ENCODE data around the gene KRT74. TPM values are rescaled to one million over a fixed set of nuclear protein-coding genes. Genes with fewer than 3 reads are reported as not detected.

KRT74 gene
- total and polyA plus RNA-seq, 2 of the 8 experiments (the other 6 are each of a cell fraction or from before 2014, with no cell fraction given), result not detected

DNA sequence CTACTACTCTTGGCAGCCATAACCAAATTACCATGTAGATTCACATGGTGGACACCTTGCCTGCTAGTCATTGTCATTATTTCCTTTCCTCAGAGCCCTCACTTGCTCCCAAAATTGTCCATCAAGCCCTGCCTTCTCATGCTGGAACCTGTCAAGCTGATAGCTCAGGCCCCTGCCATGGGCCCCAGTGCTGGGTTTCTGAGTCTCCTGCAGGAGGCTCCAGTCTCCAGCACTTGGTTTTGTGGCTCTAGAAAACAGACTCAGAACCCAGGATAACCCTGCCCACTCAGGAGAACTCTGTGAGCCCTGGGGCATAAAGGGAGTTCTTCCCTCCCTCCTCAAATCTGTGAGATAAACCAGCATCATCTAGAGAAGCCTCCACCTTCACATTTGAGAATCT is 31.5 kb downstream of the KRT74 start:
- Histone ChIP-seq H3K27me3 (replicated peaks in 1 of 4; ENCODE audit: control insufficient read depth in 3 of 4, extremely low read depth in 1 of 4, insufficient read depth in 3 of 4, low read length in 3 of 4) (no peaks in the 10 kb centered on the region), H3K23ac (ENCODE audit: insufficient read length) (no peak overlapping the region), H2BK12ac (ENCODE audit: low read depth, low read length) (no peak overlapping the region), H3K79me2 (ENCODE audit: control insufficient read depth in 1 of 2, insufficient read depth in 2 of 2, low read length in 2 of 2) (no peaks in the 10 kb centered on the region), H4K91ac (replicated peaks; ENCODE audit: insufficient read length, low read length) (no peak overlapping the region), H3K56ac (replicated peaks; ENCODE audit: insufficient read length, low read depth, low read length) (no peak overlapping the region), H4K20me1 (replicated peaks in 1 of 2; ENCODE audit: control insufficient read depth in 1 of 2, insufficient read depth in 2 of 2, low read length in 2 of 2) (no peaks in the 10 kb centered on the region), H2AK5ac (ENCODE audit: low read depth, low read length) (no peak overlapping the region), H3K79me1 (ENCODE audit: low read depth, low read length) (no peaks in the 10 kb centered on the region), H3K4ac (replicated peaks; ENCODE audit: insufficient read length, low read depth, low read length) (no peak overlapping the region), H4K8ac (ENCODE audit: extremely low read depth, insufficient read depth, low read length) (no peak overlapping the region), H4K5ac (ENCODE audit: insufficient read length, low read depth, low read length) (no peak overlapping the region), H3K36me3 (ENCODE audit: control insufficient read depth in 2 of 4, insufficient read depth in 4 of 4, low read length in 3 of 4) (no peaks in the 10 kb centered on the region), H2BK120ac (replicated peaks; ENCODE audit: low read depth, low read length) (no peak overlapping the region), H3K4me3 (ENCODE audit: extremely low read depth in 1 of 4, insufficient read depth in 2 of 4, low read depth in 3 of 4, low read length in 4 of 4) (no peak overlapping the region), H3K9ac (replicated peaks in 1 of 4; ENCODE audit: extremely low read depth in 1 of 4, low read depth in 3 of 4, low read length in 3 of 4) (no peak overlapping the region), H3K27ac (ENCODE audit: low read depth, low read length) (no peak overlapping the region), H2BK15ac (ENCODE audit: low read length) (no peak overlapping the region), H2BK5ac (ENCODE audit: low read depth, low read length) (no peak overlapping the region), H3K4me2 (ENCODE audit: insufficient read depth in 1 of 2, low read depth in 2 of 2, low read length in 2 of 2) (no peak overlapping the region), H2BK20ac (ENCODE audit: low read length) (no peak overlapping the region), H2AFZ (ENCODE audit: low read length) (no peak overlapping the region), H3K23me2 (ENCODE audit: low read depth, low read length) (no peaks in the 10 kb centered on the region), H3K9me3 (ENCODE audit: insufficient read depth in 2 of 2, low read depth in 1 of 2, low read length in 1 of 2) (no peaks in the 10 kb centered on the region), H3K4me1 (replicated peaks in 1 of 4; ENCODE audit: control insufficient read depth in 3 of 4, insufficient read depth in 4 of 4, low read length in 3 of 4) (no peaks in the 10 kb centered on the region; a peak in 2 of 7 replicates), H3K14ac (ENCODE audit: insufficient read length) (no peak overlapping the region), H3K18ac (ENCODE audit: extremely low read depth, low read length) (no peak overlapping the region)
- POLR2A ChIA-PET (ENCODE audit: partially characterized antibody), result no interaction called here
- TF ChIP-seq RAD21 (IDR thresholded peaks at IDR 0.05 in 1 of 2, conservative IDR thresholded peaks at IDR 0.05 in 1 of 2; ENCODE audit: low read depth in 2 of 2, low read length in 2 of 2), result peak; percentile 13 to 38; a peak in 2 of 4 replicates
- TF ChIP-seq HDAC2 (IDR thresholded peaks at IDR 0.05; ENCODE audit: borderline replicate concordance in 1 of 2, low read depth in 2 of 2, low read length in 2 of 2), result no peak
- TF ChIP-seq CEBPB (IDR thresholded peaks at IDR 0.05; ENCODE audit: low read depth, low read length), result no peak
- peak in 1 of 3 experiments; percentile 10; a peak in 1 of 4 replicates for TF ChIP-seq CTCF (IDR thresholded peaks at IDR 0.05; ENCODE audit: control extremely low read depth in 1 of 3, insufficient read depth in 1 of 3, low read depth in 1 of 3, low read length in 3 of 3)
- FAIRE-seq (no peak), DNase-seq (ENCODE audit: low read depth in 1 of 2, low spot score in 2 of 2) (no peak)
- CTCF ChIA-PET (ENCODE audit: partially characterized antibody), result interaction anchor here (0.8 to 1.7 kb wide), 3 partner anchors 10 to 343 kb away, joined by 3 to 4 read pairs (median 3); no protein-coding TSS in a partner anchor
